Measurements from ENCODE around the gene RNF222. TPM values are rescaled to one million over a fixed set of nuclear protein-coding genes. Genes with fewer than 3 reads are reported as not detected.

RNF222 gene
- total RNA-seq, 1 donor from 2014 or later = not detected

- Mint-ChIP-seq H3K27me3 (ENCODE audit: low read depth) (peaks cover 38% of the 10 kb centered on the region), H3K9me3 (peaks cover 3% of the 10 kb centered on the region), H3K36me3 (no peaks in the 10 kb centered on the region), H3K4me1 (no peaks in the 10 kb centered on the region), H3K4me3 (no peak overlapping the region), H3K27ac (no peak overlapping the region)
- no peak for TF ChIP-seq CTCF (IDR thresholded peaks at IDR 0.05; ENCODE audit: unreplicated experiment)
- no peak for DNase-seq (ENCODE audit: low spot score in 2 of 2, unreplicated experiment in 2 of 2)
Measured at GRCh38 chr17:8419305-8419704, 21.7 kb upstream of the RNF222 start.

- peaks cover 37% of the 10 kb centered on the region for H3K27me3 Mint-ChIP-seq (ENCODE audit: low read depth)
- no peak overlapping the region for H3K4me3 Mint-ChIP-seq
- H3K4me1 Mint-ChIP-seq = no peaks in the 10 kb centered on the region
- H3K9me3 Mint-ChIP-seq = peaks cover 3% of the 10 kb centered on the region
- no peak overlapping the region for H3K27ac Mint-ChIP-seq
- no peaks in the 10 kb centered on the region for H3K36me3 Mint-ChIP-seq
- TF ChIP-seq CTCF (IDR thresholded peaks at IDR 0.05; ENCODE audit: unreplicated experiment) = no peak
- no peak for DNase-seq (ENCODE audit: low spot score in 2 of 2, unreplicated experiment in 2 of 2)
Measured at GRCh38 chr17:8418471-8418870, 20.8 kb upstream of the RNF222 start.

- H3K4me1 Mint-ChIP-seq = no peaks in the 10 kb centered on the region
- H3K27me3 Mint-ChIP-seq (ENCODE audit: low read depth) = peaks cover 37% of the 10 kb centered on the region
Measured at GRCh38 chr17:8417806-8418205, 20.2 kb upstream of the RNF222 start.

GRCh38 chr17:8413938-8414337, 16.3 kb upstream of the RNF222 start:
- DNase-seq (ENCODE audit: low spot score in 2 of 2, unreplicated experiment in 2 of 2) = no peak
- Mint-ChIP-seq H3K36me3 (no peaks in the 10 kb centered on the region), H3K4me3 (no peak overlapping the region), H3K27me3 (ENCODE audit: low read depth) (peaks cover 29% of the 10 kb centered on the region), H3K27ac (no peak overlapping the region), H3K4me1 (peaks cover 2% of the 10 kb centered on the region), H3K9me3 (peaks cover 3% of the 10 kb centered on the region)
- no peak for TF ChIP-seq CTCF (IDR thresholded peaks at IDR 0.05; ENCODE audit: unreplicated experiment)

More at GRCh38 chr17:8417806-8418205, 20.2 kb upstream of the RNF222 start:
- Mint-ChIP-seq H3K9me3 (peaks cover 3% of the 10 kb centered on the region), H3K27ac (no peak overlapping the region), H3K4me3 (no peak overlapping the region), H3K36me3 (no peaks in the 10 kb centered on the region)
- DNase-seq (ENCODE audit: low spot score in 2 of 2, unreplicated experiment in 2 of 2) = no peak
- TF ChIP-seq CTCF (IDR thresholded peaks at IDR 0.05; ENCODE audit: unreplicated experiment) = no peak

GRCh38 chr17:8413328-8413727, 15.7 kb upstream of the RNF222 start:
- Mint-ChIP-seq H3K36me3 (no peaks in the 10 kb centered on the region), H3K4me1 (peaks cover 2% of the 10 kb centered on the region), H3K4me3 (no peak overlapping the region), H3K27me3 (ENCODE audit: low read depth) (peaks cover 26% of the 10 kb centered on the region), H3K9me3 (peaks cover 3% of the 10 kb centered on the region), H3K27ac (no peak overlapping the region)
- no peak for DNase-seq (ENCODE audit: low spot score in 2 of 2, unreplicated experiment in 2 of 2)
- no peak for TF ChIP-seq CTCF (IDR thresholded peaks at IDR 0.05; ENCODE audit: unreplicated experiment)

GRCh38 chr17:8412089-8412488, 14.5 kb upstream of the RNF222 start:
- Mint-ChIP-seq H3K27me3 (ENCODE audit: low read depth) (peaks cover 15% of the 10 kb centered on the region), H3K9me3 (peaks cover 3% of the 10 kb centered on the region), H3K36me3 (no peaks in the 10 kb centered on the region), H3K27ac (no peak overlapping the region), H3K4me1 (peaks cover 2% of the 10 kb centered on the region), H3K4me3 (no peak overlapping the region)
- no peak for TF ChIP-seq CTCF (IDR thresholded peaks at IDR 0.05; ENCODE audit: unreplicated experiment)
- DNase-seq (ENCODE audit: low spot score in 2 of 2, unreplicated experiment in 2 of 2) = no peak
